ENCODE data around the gene MARCHF10. TPM values are rescaled to one million over a fixed set of nuclear protein-coding genes. Genes with fewer than 3 reads are reported as not detected.

Gene MARCHF10
- total RNA-seq, 1 experiment from 2014 or later: not detected

DNA sequence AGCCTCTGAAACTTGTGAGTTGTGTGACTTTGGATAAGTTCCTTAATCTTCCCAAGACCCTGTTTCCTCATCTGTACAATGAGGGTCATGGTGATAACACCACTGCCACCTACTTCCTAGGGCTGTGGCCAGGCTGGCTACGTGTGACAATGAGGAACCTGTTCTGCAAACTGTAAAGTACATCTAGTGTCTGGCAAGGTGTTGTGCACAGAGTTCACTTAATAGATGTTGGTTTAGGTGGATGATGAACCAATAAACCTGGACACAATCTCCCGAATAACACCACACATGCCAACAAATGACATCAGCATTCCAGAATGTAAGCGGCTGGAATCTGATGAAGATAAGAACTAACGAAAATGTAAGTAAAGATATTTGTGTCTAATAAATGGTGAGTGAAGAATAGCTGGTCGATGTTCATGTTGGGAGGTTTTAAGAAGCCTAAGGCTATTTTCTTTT is 82.3 kb downstream of the MARCHF10 start:
- Mint-ChIP-seq H3K4me3 (ENCODE audit: unreplicated experiment) (no peak overlapping the region), H3K4me1 (ENCODE audit: insufficient read depth, unreplicated experiment) (peaks cover 22% of the 10 kb centered on the region), H3K27ac (ENCODE audit: low read depth, unreplicated experiment) (no peak overlapping the region), H3K36me3 (ENCODE audit: insufficient read depth, unreplicated experiment) (peaks cover 4% of the 10 kb centered on the region), H3K9me3 (ENCODE audit: unreplicated experiment) (no peaks in the 10 kb centered on the region), H3K27me3 (ENCODE audit: insufficient read depth, unreplicated experiment) (no peaks in the 10 kb centered on the region)
- ChIA-PET POLR2A (interaction anchor here (0.7 to 1.3 kb wide), 3 partner anchors 95 to 189 kb away, joined by 3 to 4 read pairs (median 3); no protein-coding TSS in a partner anchor), CTCF (interaction anchor here (0.7 to 1.4 kb wide), 2 partner anchors 9 to 242 kb away, joined by 4 to 6 read pairs; no protein-coding TSS in a partner anchor)
- BruUV-seq (replicated peaks): no TSS peak
- TF ChIP-seq, protein P1, sequence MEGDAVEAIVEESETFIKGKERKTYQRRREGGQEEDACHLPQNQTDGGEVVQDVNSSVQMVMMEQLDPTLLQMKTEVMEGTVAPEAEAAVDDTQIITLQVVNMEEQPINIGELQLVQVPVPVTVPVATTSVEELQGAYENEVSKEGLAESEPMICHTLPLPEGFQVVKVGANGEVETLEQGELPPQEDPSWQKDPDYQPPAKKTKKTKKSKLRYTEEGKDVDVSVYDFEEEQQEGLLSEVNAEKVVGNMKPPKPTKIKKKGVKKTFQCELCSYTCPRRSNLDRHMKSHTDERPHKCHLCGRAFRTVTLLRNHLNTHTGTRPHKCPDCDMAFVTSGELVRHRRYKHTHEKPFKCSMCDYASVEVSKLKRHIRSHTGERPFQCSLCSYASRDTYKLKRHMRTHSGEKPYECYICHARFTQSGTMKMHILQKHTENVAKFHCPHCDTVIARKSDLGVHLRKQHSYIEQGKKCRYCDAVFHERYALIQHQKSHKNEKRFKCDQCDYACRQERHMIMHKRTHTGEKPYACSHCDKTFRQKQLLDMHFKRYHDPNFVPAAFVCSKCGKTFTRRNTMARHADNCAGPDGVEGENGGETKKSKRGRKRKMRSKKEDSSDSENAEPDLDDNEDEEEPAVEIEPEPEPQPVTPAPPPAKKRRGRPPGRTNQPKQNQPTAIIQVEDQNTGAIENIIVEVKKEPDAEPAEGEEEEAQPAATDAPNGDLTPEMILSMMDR (IDR thresholded peaks at IDR 0.05; ENCODE audit: unreplicated experiment): no peak
- intact Hi-C loops (cut with micrococcal nuclease): no loop called here
- no peak for DNase-seq (ENCODE audit: unreplicated experiment)

DNA sequence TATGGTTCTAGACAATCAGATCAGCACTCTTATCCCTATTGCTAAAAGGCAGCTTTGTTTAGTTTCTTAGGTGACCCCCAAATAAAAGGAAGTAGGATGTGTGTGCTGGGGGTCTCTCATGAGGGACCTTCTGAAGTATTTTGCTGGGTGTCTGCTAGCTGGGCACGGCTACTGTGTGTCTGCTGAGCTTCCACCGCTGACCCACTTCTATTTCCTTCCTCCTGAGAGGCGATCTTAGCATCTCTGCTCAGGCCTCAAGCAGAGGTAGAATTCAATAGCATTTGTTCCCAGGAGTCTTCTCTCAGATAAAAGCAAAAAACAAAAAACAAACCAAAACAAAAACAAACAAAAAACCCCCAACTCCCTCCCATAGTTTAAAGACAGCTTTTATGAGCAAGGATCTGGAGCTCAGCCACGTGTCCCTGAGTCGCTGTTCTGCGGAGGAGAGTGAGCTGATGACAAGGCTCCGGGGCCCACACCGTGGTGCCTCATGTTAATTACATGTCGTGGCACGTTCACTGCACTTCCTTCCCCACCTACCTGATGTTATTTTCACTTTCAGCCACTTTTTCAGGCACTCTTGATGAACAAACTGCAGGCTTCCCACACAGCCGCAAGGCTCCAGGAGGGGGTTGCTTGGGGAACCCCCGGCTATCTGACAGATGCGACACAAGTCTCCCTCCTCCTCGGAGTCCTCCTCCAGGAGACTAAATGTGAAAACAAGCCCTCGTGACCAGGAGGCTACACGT is 83.5 kb downstream of the MARCHF10 start:
- peak; percentile 63 for DNase-seq (ENCODE audit: unreplicated experiment)
- intact Hi-C loops (cut with micrococcal nuclease): no loop called here
- TF ChIP-seq, protein P1 (IDR thresholded peaks at IDR 0.05; ENCODE audit: unreplicated experiment): no peak
- H3K4me1 Mint-ChIP-seq (ENCODE audit: insufficient read depth, unreplicated experiment): peaks cover 30% of the 10 kb centered on the region
- BruUV-seq (replicated peaks): no TSS peak
- no peaks in the 10 kb centered on the region for H3K27me3 Mint-ChIP-seq (ENCODE audit: insufficient read depth, unreplicated experiment)
- peak overlapping the region; percentile 14 for H3K4me3 Mint-ChIP-seq (ENCODE audit: unreplicated experiment)
- peaks cover 4% of the 10 kb centered on the region for H3K36me3 Mint-ChIP-seq (ENCODE audit: insufficient read depth, unreplicated experiment)
- no peaks in the 10 kb centered on the region for H3K9me3 Mint-ChIP-seq (ENCODE audit: unreplicated experiment)
- ChIA-PET POLR2A (interaction anchor here (0.5 to 3.0 kb wide), 8 partner anchors 8 to 746 kb away, joined by 3 to 9 read pairs (median 5); no protein-coding TSS in a partner anchor), CTCF (interaction anchor here (1.4 kb wide), 1 partner anchor 97 kb away, joined by 3 read pairs; no protein-coding TSS in a partner anchor)
- H3K27ac Mint-ChIP-seq (ENCODE audit: low read depth, unreplicated experiment): peak overlapping the region; percentile 51

DNA sequence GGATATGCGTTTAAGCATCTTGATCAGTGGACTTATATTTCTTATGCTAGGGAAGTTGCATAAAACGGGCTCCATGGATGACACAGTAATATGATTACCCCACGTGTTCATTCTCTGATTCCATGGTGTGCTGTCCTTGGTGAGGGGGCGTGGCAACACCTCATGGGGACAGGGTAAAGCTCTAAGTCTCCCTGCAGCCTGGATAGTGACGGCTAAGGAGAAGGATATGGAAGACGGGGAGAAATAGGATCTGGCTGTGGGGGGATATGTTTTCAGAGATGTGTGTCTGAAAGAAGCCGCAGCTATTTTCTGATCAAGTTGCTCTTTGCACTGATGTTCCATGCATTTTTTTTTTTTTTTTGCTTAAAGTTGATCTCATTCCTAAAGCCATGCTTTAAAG is 84.3 kb downstream of the MARCHF10 start:
- Mint-ChIP-seq H3K9me3 (ENCODE audit: unreplicated experiment) (no peaks in the 10 kb centered on the region), H3K27ac (ENCODE audit: low read depth, unreplicated experiment) (no peak overlapping the region), H3K4me1 (ENCODE audit: insufficient read depth, unreplicated experiment) (peaks cover 34% of the 10 kb centered on the region), H3K36me3 (ENCODE audit: insufficient read depth, unreplicated experiment) (peaks cover 4% of the 10 kb centered on the region), H3K27me3 (ENCODE audit: insufficient read depth, unreplicated experiment) (no peaks in the 10 kb centered on the region), H3K4me3 (ENCODE audit: unreplicated experiment) (no peak overlapping the region)
- BruUV-seq (replicated peaks): no TSS peak
- TF ChIP-seq, protein P1 (IDR thresholded peaks at IDR 0.05; ENCODE audit: unreplicated experiment): no peak
- DNase-seq (ENCODE audit: unreplicated experiment): no peak
- intact Hi-C loops (cut with micrococcal nuclease): no loop called here
- ChIA-PET CTCF (interaction anchor here (0.6 to 2.2 kb wide), 3 partner anchors 52 to 97 kb away, joined by 3 to 5 read pairs (median 4); no protein-coding TSS in a partner anchor), POLR2A (interaction anchor here (0.6 to 3.0 kb wide), 8 partner anchors 9 to 746 kb away, joined by 3 to 9 read pairs (median 6); no protein-coding TSS in a partner anchor)

DNA sequence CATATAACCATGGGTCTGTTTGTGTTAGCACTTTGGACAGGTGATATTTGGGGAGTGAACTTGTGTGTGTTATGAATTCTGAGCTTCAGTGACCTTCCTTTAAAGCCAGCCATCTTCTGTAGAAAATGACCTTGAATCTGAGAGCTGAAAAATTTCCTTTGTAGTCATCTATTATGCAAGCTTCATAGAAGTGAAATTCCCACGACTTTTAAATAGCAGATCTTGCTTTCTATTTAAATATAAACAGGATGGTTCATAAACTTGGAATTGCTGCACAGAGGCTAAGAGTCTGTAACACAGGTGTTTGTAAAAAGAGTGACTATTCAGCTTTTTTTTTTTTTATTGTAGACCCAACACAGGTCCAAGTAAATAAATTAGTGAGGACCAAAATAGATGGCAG is 85.5 kb downstream of the MARCHF10 start:
- Mint-ChIP-seq H3K4me1 (ENCODE audit: insufficient read depth, unreplicated experiment) (peaks cover 47% of the 10 kb centered on the region), H3K4me3 (ENCODE audit: unreplicated experiment) (no peak overlapping the region), H3K36me3 (ENCODE audit: insufficient read depth, unreplicated experiment) (peaks cover 4% of the 10 kb centered on the region), H3K27me3 (ENCODE audit: insufficient read depth, unreplicated experiment) (no peaks in the 10 kb centered on the region), H3K27ac (ENCODE audit: low read depth, unreplicated experiment) (no peak overlapping the region), H3K9me3 (ENCODE audit: unreplicated experiment) (no peaks in the 10 kb centered on the region)
- BruUV-seq (replicated peaks): no TSS peak
- POLR2A ChIA-PET: interaction anchor here (0.6 to 3.0 kb wide), 6 partner anchors 10 to 248 kb away, joined by 3 to 10 read pairs (median 5); no protein-coding TSS in a partner anchor
- TF ChIP-seq, protein P1 (IDR thresholded peaks at IDR 0.05; ENCODE audit: unreplicated experiment): no peak
- CTCF ChIA-PET: interaction anchor here (2.2 kb wide), 1 partner anchor 51 kb away, joined by 5 read pairs; no protein-coding TSS in a partner anchor
- intact Hi-C loops (cut with micrococcal nuclease): no loop called here
- DNase-seq (ENCODE audit: unreplicated experiment): no peak
